SU-DHL-6 (cell line): ENCODE measurements around the gene MPHOSPH6.

ENCODE experiments used
- H2AFZ ChIP-seq: fragments of 200-600 bp; sonication (generic); 2 replicates; pipeline ENCODE4 v1.6.1; 2014; ENCODE audit warnings: low read depth, mild to moderate bottlenecking, moderate library complexity, mixed read lengths, antibody characterized with exemption, low read length; ENCODE audit not compliant: severe bottlenecking
- H3F3A ChIP-seq: fragments of 200-600 bp; shearing (Covaris generic); 2 replicates; pipeline ENCODE4 v1.6.0; 2016; ENCODE audit warnings: antibody characterized with exemption, mild to moderate bottlenecking; ENCODE audit not compliant: insufficient read depth
- H3K27ac ChIP-seq: fragments of 200-600 bp; sonication (generic); 2 replicates; pipeline ENCODE4 v1.5.1; 2016; ENCODE audit warnings: low read depth, mild to moderate bottlenecking, low read length, moderate library complexity, mixed read lengths
- H3K27me3 ChIP-seq: fragments of 200-600 bp; sonication (generic), shearing (Covaris generic); 2 replicates; pipeline ENCODE4 v1.6.0; 2014; ENCODE audit warnings: mild to moderate bottlenecking, low read length
- H3K36me3 ChIP-seq: fragments of 200-600 bp; sonication (generic); 2 replicates; pipeline ENCODE4 v1.6.1; 2014; ENCODE audit warnings: mild to moderate bottlenecking, low read length, mixed read lengths
- H3K4me2 ChIP-seq: fragments of 300-600, 200-600 bp; shearing (Covaris generic), sonication (generic); 2 replicates; pipeline ENCODE4 v1.6.0; 2014; ENCODE audit warnings: low read length, low read depth, mild to moderate bottlenecking; ENCODE audit not compliant: poor library complexity, severe bottlenecking
- H3K4me3 ChIP-seq: fragments of 200-600 bp; sonication (generic); 2 replicates; pipeline ENCODE4 v1.5.1; 2014; ENCODE audit warnings: antibody characterized with exemption, low read length, mild to moderate bottlenecking, mixed read lengths; ENCODE audit not compliant: insufficient read depth, poor library complexity, severe bottlenecking
- H3K79me2 ChIP-seq: fragments of 200-600 bp; sonication (generic); 2 replicates; pipeline ENCODE4 v1.6.1; 2014; ENCODE audit warnings: mild to moderate bottlenecking, low read length, moderate library complexity; ENCODE audit not compliant: insufficient read depth
- H3K9ac ChIP-seq: fragments of 200-600 bp; sonication (generic); 2 replicates; pipeline ENCODE4 v1.7.0; 2014; ENCODE audit warnings: mild to moderate bottlenecking, low read length
- H3K9me2 ChIP-seq: fragments of 200-600 bp; sonication (generic); replicated peaks from 2 replicates; pipeline ENCODE4 v1.6.1; 2014; ENCODE audit warnings: low read length; ENCODE audit not compliant: insufficient read depth
- H3K9me3 ChIP-seq: fragments of 200-600 bp; sonication (generic); 2 replicates; pipeline ENCODE4 v1.6.1; 2014; ENCODE audit warnings: low read length, mixed read lengths; ENCODE audit not compliant: insufficient read depth
- H4K20me1 ChIP-seq: fragments of 200-600 bp; sonication (generic); 2 replicates; pipeline ENCODE4 v1.6.1; 2014; ENCODE audit warnings: low read depth, mild to moderate bottlenecking, antibody characterized with exemption, low read length, moderate library complexity, mixed read lengths
- CTCF ChIP-seq: fragments of 200-600 bp; sonication (generic); IDR thresholded peaks from one replicate; pipeline ENCODE4 v1.5.1; 2017; ENCODE audit warnings: antibody characterized with exemption, mild to moderate bottlenecking, low read length, moderate library complexity; ENCODE audit not compliant: insufficient read depth, poor library complexity, severe bottlenecking
- EZH2phosphoT487 ChIP-seq: fragments of 200-600 bp; sonication (generic), shearing (Covaris generic); conservative IDR thresholded peaks from 2 replicates; pipeline ENCODE4 v1.6.1; 2018; ENCODE audit warnings: mild to moderate bottlenecking, antibody characterized with exemption, low read length, moderate library complexity, mixed read lengths

MPHOSPH6 gene

GRCh38 chr16:82152196-82152595 is 17.8 kb downstream of the MPHOSPH6 start:
- Histone ChIP-seq H3K4me3 (no peak overlapping the region), H3K9me3 (no peaks in the 10 kb centered on the region), H3K9ac (no peak overlapping the region), H3K79me2 (no peaks in the 10 kb centered on the region), H3K27ac (no peak overlapping the region), H3K27me3 (no peaks in the 10 kb centered on the region), H3K4me2 (no peak overlapping the region), H3K9me2 (no peaks in the 10 kb centered on the region), H2AFZ (no peak overlapping the region), H3K36me3 (peaks cover 24% of the 10 kb centered on the region), H3F3A (no peaks in the 10 kb centered on the region), H4K20me1 (no peaks in the 10 kb centered on the region)
- no peak for TF ChIP-seq CTCF
- TF ChIP-seq EZH2phosphoT487, result no peak

- Histone ChIP-seq H3K79me2 (no peaks in the 10 kb centered on the region), H3K4me2 (no peak overlapping the region), H3K4me3 (no peak overlapping the region), H3K9me2 (no peaks in the 10 kb centered on the region), H3K9ac (no peak overlapping the region), H3K36me3 (peaks cover 17% of the 10 kb centered on the region), H3K27ac (no peak overlapping the region), H3K9me3 (no peaks in the 10 kb centered on the region), H2AFZ (no peak overlapping the region), H3F3A (no peaks in the 10 kb centered on the region), H3K27me3 (no peaks in the 10 kb centered on the region), H4K20me1 (no peaks in the 10 kb centered on the region)
- TF ChIP-seq CTCF (no peak), EZH2phosphoT487 (no peak)
These were observed 19.5 kb downstream of the MPHOSPH6 start for GRCh38 chr16:82150549-82150948.

- Histone ChIP-seq H3K9ac (no peak overlapping the region), H3F3A (no peaks in the 10 kb centered on the region), H2AFZ (no peak overlapping the region), H3K27ac (no peak overlapping the region), H3K9me2 (no peaks in the 10 kb centered on the region), H3K9me3 (no peaks in the 10 kb centered on the region), H4K20me1 (no peaks in the 10 kb centered on the region), H3K4me2 (no peak overlapping the region), H3K4me3 (no peak overlapping the region), H3K79me2 (no peaks in the 10 kb centered on the region), H3K36me3 (peaks cover 8% of the 10 kb centered on the region), H3K27me3 (no peaks in the 10 kb centered on the region)
- no peak for TF ChIP-seq CTCF
- TF ChIP-seq EZH2phosphoT487, result no peak
These were observed 20.5 kb downstream of the MPHOSPH6 start for GRCh38 chr16:82149536-82149935.
